OCI-LY1 (cell line): ENCODE data around the gene PKNOX1.

Experiments used
- H2AFZ ChIP-seq: fragments of 200-600 bp; sonication (generic), shearing (Covaris generic); 2 replicates; pipeline ENCODE4 v1.6.0; 2014; ENCODE audit warnings: antibody characterized with exemption, mild to moderate bottlenecking, low read length
- H3F3A ChIP-seq: fragments of 200-600 bp; sonication (generic), shearing (Covaris generic); 2 replicates; pipeline ENCODE4 v1.6.0; 2014; ENCODE audit warnings: mild to moderate bottlenecking, antibody characterized with exemption, low read length, moderate library complexity; ENCODE audit not compliant: insufficient read depth
- H3K27ac ChIP-seq: fragments of 200-600 bp; sonication (generic); 2 replicates; pipeline ENCODE4 v1.5.1; 2014; ENCODE audit warnings: low read length, mixed run types, mild to moderate bottlenecking, low read depth; ENCODE audit not compliant: poor library complexity, severe bottlenecking
- H3K27me3 ChIP-seq: fragments of 200-600 bp; sonication (generic); 2 replicates; pipeline ENCODE4 v1.6.0; 2014; ENCODE audit warnings: antibody characterized with exemption, mild to moderate bottlenecking, low read length, moderate library complexity; ENCODE audit not compliant: insufficient read depth
- H3K36me3 ChIP-seq: fragments of 200-600 bp; sonication (generic); 2 replicates; pipeline ENCODE4 v1.6.1; 2014; ENCODE audit warnings: mild to moderate bottlenecking, antibody characterized with exemption, low read length, moderate library complexity, mixed read lengths; ENCODE audit not compliant: insufficient read depth
- H3K4me1 ChIP-seq: fragments of 200-600 bp; sonication (generic); 2 replicates; pipeline ENCODE4 v1.5.1; 2014; ENCODE audit warnings: mild to moderate bottlenecking, low read length, moderate library complexity; ENCODE audit not compliant: insufficient read depth, severe bottlenecking
- H3K4me2 ChIP-seq: fragments of 200-600 bp; sonication (generic), shearing (Covaris generic); 2 replicates; pipeline ENCODE4 v1.6.1; 2014; ENCODE audit warnings: low read length
- H3K4me3 ChIP-seq: fragments of 200-600 bp; sonication (generic); 2 replicates; pipeline ENCODE4 v1.5.1; 2014; ENCODE audit warnings: low read length, low read depth, mild to moderate bottlenecking, mixed read lengths; ENCODE audit not compliant: poor library complexity, severe bottlenecking
- H3K79me2 ChIP-seq: fragments of 200-600 bp; shearing (Covaris generic); 2 replicates; pipeline ENCODE4 v1.6.1; 2016; ENCODE audit warnings: mixed run types, low read length, mixed read lengths; ENCODE audit not compliant: insufficient read depth
- H3K9ac ChIP-seq: fragments of 200-600 bp; sonication (generic), shearing (Covaris generic); 2 replicates; pipeline ENCODE4 v1.6.1; 2014; ENCODE audit warnings: mild to moderate bottlenecking, low read length, mixed read lengths
- H3K9me2 ChIP-seq: fragments of 200-600 bp; sonication (generic), shearing (Covaris generic); 2 replicates; pipeline ENCODE4 v1.6.1; 2014; ENCODE audit warnings: low read depth, mild to moderate bottlenecking, low read length, mixed read lengths
- H3K9me3 ChIP-seq: fragments of 200-600 bp; shearing (Covaris generic); 2 replicates; pipeline ENCODE4 v1.6.1; 2014; ENCODE audit warnings: low read length, mixed read lengths
- H4K20me1 ChIP-seq: fragments of 200-600 bp; sonication (generic), shearing (Covaris generic); 2 replicates; pipeline ENCODE4 v1.6.0; 2016; ENCODE audit warnings: mild to moderate bottlenecking, low read length; ENCODE audit not compliant: insufficient read depth
- EZH2 ChIP-seq: fragments of 200-600 bp; sonication (generic), shearing (Covaris generic); IDR thresholded peaks from 2 replicates; pipeline ENCODE4 v1.8.0; 2017; ENCODE audit warnings: borderline replicate concordance, mixed run types, mild to moderate bottlenecking, antibody characterized with exemption, low read length, moderate library complexity, mixed read lengths
- TF ChIP-seq, protein P1 (sequence below): fragments of 200-600 bp; sonication (generic), shearing (Covaris generic); IDR thresholded peaks from 2 replicates; pipeline ENCODE4 v1.5.1; 2017; ENCODE audit warnings: mild to moderate bottlenecking, antibody characterized with exemption, low read length, moderate library complexity, mixed read lengths

The PKNOX1 gene

DNA sequence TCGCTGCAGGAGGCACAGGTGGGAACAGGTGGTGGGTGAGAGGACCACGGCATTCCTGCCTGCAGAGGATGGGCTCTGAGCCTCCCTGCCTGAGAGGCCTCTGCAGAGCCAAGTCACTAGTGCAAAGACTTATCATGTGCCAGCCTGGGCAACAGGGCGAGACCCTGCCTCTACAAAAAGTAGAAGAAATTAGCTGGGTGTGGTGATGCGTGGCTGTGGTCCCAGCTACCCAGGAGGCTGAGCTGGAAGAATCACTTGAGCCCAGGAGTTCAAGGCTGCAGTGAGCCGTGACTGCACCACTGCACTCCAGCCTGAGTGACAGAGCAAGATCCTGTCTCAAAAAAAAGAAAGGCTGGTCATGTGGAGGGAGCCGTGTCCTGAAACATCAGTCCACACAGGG is 46.4 kb downstream of the PKNOX1 start:
- TF ChIP-seq EZH2, result no peak
- TF ChIP-seq, protein P1, sequence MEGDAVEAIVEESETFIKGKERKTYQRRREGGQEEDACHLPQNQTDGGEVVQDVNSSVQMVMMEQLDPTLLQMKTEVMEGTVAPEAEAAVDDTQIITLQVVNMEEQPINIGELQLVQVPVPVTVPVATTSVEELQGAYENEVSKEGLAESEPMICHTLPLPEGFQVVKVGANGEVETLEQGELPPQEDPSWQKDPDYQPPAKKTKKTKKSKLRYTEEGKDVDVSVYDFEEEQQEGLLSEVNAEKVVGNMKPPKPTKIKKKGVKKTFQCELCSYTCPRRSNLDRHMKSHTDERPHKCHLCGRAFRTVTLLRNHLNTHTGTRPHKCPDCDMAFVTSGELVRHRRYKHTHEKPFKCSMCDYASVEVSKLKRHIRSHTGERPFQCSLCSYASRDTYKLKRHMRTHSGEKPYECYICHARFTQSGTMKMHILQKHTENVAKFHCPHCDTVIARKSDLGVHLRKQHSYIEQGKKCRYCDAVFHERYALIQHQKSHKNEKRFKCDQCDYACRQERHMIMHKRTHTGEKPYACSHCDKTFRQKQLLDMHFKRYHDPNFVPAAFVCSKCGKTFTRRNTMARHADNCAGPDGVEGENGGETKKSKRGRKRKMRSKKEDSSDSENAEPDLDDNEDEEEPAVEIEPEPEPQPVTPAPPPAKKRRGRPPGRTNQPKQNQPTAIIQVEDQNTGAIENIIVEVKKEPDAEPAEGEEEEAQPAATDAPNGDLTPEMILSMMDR, result no peak
- peaks cover 27% of the 10 kb centered on the region for H3K36me3 ChIP-seq
- H3K27me3 ChIP-seq, result no peaks in the 10 kb centered on the region
- H3F3A ChIP-seq, result no peaks in the 10 kb centered on the region; the same call in 1 of the 2 replicates
- peaks cover 69% of the 10 kb centered on the region for H3K4me1 ChIP-seq
- peak overlapping the region; percentile 13; the same call in 1 of the 2 replicates for H3K4me2 ChIP-seq
- H3K4me3 ChIP-seq, result no peak overlapping the region
- no peaks in the 10 kb centered on the region for H3K9me3 ChIP-seq
- H4K20me1 ChIP-seq, result no peaks in the 10 kb centered on the region
- peak overlapping the region; percentile 92 for H3K27ac ChIP-seq
- H3K79me2 ChIP-seq, result no peaks in the 10 kb centered on the region
- H3K9ac ChIP-seq, result peak overlapping the region; percentile 46; the same call in 1 of the 2 replicates
- no peak overlapping the region for H2AFZ ChIP-seq
- H3K9me2 ChIP-seq, result no peaks in the 10 kb centered on the region

DNA sequence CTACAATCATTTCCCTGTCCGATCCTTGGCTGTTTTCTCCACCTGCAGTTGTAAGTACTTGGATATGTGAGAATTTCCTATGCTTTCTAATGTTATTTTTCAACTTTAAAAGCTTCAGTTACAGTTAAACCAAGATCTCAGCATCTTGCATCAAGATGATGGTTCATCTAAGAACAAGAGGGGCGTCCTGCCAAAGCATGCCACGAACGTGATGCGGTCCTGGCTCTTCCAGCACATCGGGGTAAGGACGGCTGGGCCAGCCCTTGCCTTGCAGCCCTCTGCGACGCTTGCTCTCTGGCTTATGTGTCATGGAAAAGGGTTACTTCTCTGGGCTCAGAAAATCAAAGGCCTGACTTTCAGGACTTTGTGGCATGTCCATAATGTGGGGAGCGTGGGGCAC is 46.8 kb downstream of the PKNOX1 start:
- no peak overlapping the region for H2AFZ ChIP-seq
- no peaks in the 10 kb centered on the region for H3K9me2 ChIP-seq
- peaks cover 27% of the 10 kb centered on the region for H3K36me3 ChIP-seq
- H3K4me3 ChIP-seq, result peak overlapping the region; percentile 2
- H3K79me2 ChIP-seq, result no peaks in the 10 kb centered on the region
- H3F3A ChIP-seq, result no peaks in the 10 kb centered on the region; the same call in 1 of the 2 replicates
- no peaks in the 10 kb centered on the region for H3K27me3 ChIP-seq
- H3K27ac ChIP-seq, result peak overlapping the region; percentile 92
- H3K4me1 ChIP-seq, result peaks cover 67% of the 10 kb centered on the region
- H3K9ac ChIP-seq, result no peak overlapping the region; the same call in 1 of the 2 replicates
- H3K9me3 ChIP-seq, result no peaks in the 10 kb centered on the region
- TF ChIP-seq EZH2, result no peak
- TF ChIP-seq, protein P1, result no peak
- H4K20me1 ChIP-seq, result no peaks in the 10 kb centered on the region
- H3K4me2 ChIP-seq, result peak overlapping the region; percentile 0; the same call in 1 of the 2 replicates

DNA sequence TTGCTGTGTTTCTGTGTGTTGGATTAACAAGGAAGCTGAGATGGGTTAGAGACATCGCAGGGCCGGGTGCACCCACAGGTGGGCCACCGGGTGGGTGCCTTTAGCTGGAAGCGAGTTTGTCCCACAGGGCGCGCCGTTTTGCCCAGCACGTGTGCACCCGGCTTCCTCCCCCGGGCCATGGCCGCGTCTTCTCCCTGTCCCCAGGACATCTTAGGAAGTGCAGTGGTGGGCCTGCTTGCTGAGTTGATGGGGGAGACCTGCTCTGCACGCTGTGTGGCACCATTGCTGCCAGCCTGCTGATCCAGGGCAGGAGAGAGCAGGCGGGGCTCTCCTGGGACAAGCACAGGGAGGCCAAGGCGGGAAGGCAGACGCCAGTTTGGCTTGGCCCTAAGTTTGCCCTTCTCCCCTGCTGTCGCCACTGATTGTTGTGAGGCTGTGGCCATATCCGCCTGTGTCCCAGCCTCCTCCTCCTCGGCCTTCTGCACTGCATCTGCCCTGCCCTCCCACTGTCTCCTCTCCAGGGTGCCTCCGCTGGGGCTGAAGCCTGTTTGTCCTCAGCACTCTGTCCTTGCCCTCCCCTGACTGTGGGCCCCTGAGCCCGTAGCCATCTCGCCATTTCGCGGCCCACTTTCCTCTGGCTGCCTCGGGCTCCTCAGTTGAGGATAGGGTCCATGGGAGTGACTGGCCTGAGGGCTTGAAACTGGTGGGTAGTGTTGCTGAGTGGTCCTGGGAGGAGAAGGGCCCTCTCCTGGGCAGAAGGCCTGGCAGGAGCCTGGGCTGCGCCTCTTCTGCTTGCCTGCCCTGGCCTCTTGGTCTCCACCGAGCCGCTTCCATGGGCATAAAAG is 47.6 kb downstream of the PKNOX1 start:
- Histone ChIP-seq H3K27ac (peak overlapping the region; percentile 92), H3K79me2 (no peaks in the 10 kb centered on the region), H3K36me3 (peaks cover 27% of the 10 kb centered on the region), H3K9ac (peak overlapping the region; percentile 16; the same call in 1 of the 2 replicates), H3K9me3 (no peaks in the 10 kb centered on the region), H2AFZ (no peak overlapping the region), H3K4me1 (peaks cover 67% of the 10 kb centered on the region), H3K27me3 (no peaks in the 10 kb centered on the region), H3K9me2 (no peaks in the 10 kb centered on the region), H4K20me1 (no peaks in the 10 kb centered on the region), H3K4me2 (peak overlapping the region; percentile 0; the same call in 1 of the 2 replicates), H3F3A (no peaks in the 10 kb centered on the region; the same call in 1 of the 2 replicates), H3K4me3 (peak overlapping the region; percentile 2)
- TF ChIP-seq EZH2, result no peak
- TF ChIP-seq, protein P1, result no peak
